Fibroblast of villous mesenchyme (primary cell): ENCODE results near the gene GINS1. TPM values are rescaled to one million over a fixed set of nuclear protein-coding genes. Genes with fewer than 3 reads are reported as not detected.
A peak's percentile ranks its signal among the peaks of the same experiment; 100 is the strongest.

ENCODE experiments used
- DNase-seq: peaks from one replicate; pipeline ENCODE4 v3.0.0-alpha.2; 2010; ENCODE audit warnings: low read depth
- H3K4me3 ChIP-seq: 2 replicates; pipeline ENCODE4 v1.5.1; 2011; ENCODE audit warnings: low read depth, mild to moderate bottlenecking, low read length
- CTCF ChIP-seq: IDR thresholded peaks from 2 replicates; pipeline ENCODE4 v1.5.1; 2012; ENCODE audit warnings: low read depth, mild to moderate bottlenecking, low read length; ENCODE audit not compliant: insufficient read depth
- total RNA-seq: library from RNA; depleted of rRNA; stranded (reverse); fragments of >200 nt; gene quantifications from 2 replicates; pipeline ENCODE4 v1.2.3, GENCODE V29; 2012

The GINS1 gene
- total RNA-seq, 1 donor, result 13.8 TPM

- peak; percentile 75 for DNase-seq
- TF ChIP-seq CTCF, result no peak
- H3K4me3 ChIP-seq, result no peak overlapping the region
These were observed 45.8 kb downstream of the GINS1 start for GRCh38 chr20:25453035-25453810.

- DNase-seq, result no peak
- no peak overlapping the region for H3K4me3 ChIP-seq
- no peak for TF ChIP-seq CTCF
These were observed 46.9 kb downstream of the GINS1 start for GRCh38 chr20:25454153-25454900.

- H3K4me3 ChIP-seq, result no peak overlapping the region
- DNase-seq, result no peak
- TF ChIP-seq CTCF, result no peak
These were observed 50.6 kb downstream of the GINS1 start for GRCh38 chr20:25457886-25458680.

- no peak for TF ChIP-seq CTCF
- no peak overlapping the region for H3K4me3 ChIP-seq
- DNase-seq, result no peak
These were observed 51.8 kb downstream of the GINS1 start for GRCh38 chr20:25459111-25459830.

- TF ChIP-seq CTCF, result no peak
- H3K4me3 ChIP-seq, result no peak overlapping the region
- DNase-seq, result no peak
These were observed 52.6 kb downstream of the GINS1 start for GRCh38 chr20:25459916-25460535.

GRCh38 chr20:25460566-25461280 is 53.2 kb downstream of the GINS1 start:
- DNase-seq, result no peak
- H3K4me3 ChIP-seq, result no peak overlapping the region
- TF ChIP-seq CTCF, result no peak
